HTR-8/SVneo (cell line): Measurements from ENCODE around the gene SLC6A4.
"Not testable (repeated sequence)": the region's sequence is repeated elsewhere in the genome, so short reads cannot be mapped to it uniquely, and the experiment has no call there.

Experiments used
- DNase-seq: peaks from one replicate; pipeline ENCODE4 v3.0.0; 2011; ENCODE audit warnings: low spot score, mixed read lengths; ENCODE audit not compliant: insufficient read length
- FAIRE-seq: peaks from 2 replicates; lab custom pipeline; 2011; peaks lifted over from hg19 to GRCh38; lab: Jason Lieb, UNC

The SLC6A4 gene

DNA sequence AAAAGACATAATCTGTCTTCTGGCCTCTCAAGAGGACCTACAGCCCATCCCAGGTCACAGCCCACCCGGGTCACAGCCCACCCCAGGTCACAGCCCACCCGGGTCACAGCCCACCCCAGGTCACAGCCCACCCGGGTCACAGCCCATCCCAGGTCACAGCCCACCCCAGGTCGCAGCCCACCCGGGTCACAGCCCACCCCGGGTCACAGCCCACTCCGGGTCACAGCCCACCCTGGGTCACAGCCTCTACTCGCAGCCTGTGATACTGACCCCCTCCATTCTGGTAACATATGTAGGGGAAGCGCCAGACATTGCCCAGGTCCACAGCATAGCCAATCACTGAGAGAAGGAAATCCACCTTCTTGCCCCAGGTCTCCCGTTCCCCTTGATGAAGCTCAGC lies 14.2 kb downstream of the SLC6A4 start:
- DNase-seq, result no peak
- no peak for FAIRE-seq

DNA sequence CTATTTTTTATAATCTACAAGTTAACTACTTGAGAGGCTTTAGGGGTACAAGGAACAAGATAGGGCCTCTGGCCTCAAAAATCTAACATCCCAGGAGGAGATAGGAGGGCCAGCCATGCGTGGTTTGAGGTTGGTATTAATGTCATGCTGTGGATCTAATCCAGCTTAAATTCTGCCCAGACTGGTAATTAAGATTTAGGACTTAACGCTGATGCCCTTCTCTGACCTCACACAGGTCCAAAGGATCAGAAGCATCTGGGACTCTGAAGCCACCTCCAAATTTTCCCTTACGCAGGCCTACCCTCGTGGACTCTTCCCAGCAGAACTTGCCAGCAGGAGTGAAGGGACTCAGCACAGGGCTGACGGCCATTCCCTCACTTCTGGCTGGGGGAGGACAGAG lies 15.1 kb downstream of the SLC6A4 start:
- FAIRE-seq (no peak), DNase-seq (no peak)

DNA sequence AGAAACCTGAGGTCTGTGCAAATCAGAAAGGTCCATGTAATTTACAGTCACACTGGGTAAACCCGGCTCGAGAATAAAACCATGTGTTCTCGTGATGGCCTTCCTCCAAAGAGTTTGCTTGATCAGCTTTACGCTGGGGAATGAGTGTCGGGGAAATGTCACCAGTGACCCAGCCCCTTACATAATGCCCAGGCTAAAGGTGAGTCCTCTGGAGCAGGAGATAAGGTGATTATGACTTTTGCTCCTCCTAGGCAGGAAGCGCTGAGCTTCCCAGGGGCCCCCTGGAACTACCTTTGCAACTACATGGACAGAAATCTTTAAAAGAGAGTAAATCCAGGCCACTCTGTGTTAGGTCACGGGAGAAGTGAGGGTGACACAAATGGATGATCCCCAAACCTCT lies 15.7 kb downstream of the SLC6A4 start:
- FAIRE-seq, result no peak
- DNase-seq, result no peak

DNA sequence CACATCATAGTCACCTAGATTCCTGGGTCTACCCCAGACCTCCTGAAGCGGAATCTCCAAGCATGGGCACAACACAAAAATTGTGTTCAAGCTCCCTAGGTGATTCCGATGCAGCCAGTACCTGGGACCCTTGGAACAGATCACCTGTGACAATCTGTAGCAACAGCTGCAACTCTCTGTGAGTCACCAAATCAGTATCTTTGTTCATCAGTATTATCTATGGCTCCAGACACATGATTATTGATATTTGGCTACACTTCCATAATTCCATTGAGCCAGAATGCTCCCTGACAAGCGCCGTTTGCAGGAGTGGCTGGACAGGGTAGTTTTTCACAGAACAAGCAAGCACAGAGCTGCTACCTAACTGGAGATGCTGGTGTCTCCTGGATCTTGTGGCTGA lies 16.2 kb downstream of the SLC6A4 start:
- FAIRE-seq (no peak), DNase-seq (no peak)

DNA sequence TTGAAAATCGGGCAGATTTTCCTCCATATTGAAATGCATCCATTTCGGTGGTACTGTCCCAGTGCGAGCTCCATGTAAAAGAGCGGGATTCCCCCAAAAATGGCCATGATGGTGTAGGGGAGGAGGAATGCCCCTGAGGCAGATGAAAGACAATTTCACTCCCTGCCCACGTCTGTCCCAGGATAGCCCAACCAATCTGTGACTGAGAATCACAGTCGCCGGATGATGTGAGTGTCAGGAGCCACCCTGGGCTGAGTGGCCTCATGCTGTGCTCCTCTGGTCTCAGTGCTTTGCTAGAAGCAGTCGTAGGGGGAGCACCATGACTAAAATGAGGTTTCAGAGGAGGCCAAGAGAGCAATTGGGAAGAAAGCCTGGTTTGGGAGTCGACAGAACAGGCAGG lies 16.7 kb downstream of the SLC6A4 start:
- no peak for FAIRE-seq
- DNase-seq, result no peak

DNA sequence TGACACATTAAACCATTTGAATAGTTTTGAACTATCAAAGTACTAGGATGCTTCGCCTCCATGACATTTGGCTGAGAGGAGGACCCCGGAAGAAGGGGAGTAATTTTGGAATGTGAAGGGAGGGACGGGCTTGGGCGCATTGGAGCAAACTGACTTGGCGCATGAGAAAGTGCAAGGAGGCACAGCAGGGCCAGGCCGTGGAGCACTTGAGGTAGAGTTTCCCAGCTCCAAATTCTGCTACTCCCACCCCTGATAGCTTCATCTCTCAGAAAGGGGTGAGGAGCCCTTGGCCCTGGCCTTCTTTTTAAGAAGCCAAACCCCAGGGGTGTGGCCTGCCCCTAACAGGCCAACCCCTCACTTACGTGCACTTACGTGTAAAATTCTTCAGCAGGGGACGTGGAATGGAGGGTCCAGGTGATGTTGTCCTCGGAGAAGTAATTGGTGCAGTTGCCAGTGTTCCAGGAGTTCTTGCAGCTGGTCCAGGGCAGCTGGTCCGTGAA lies 17.7 kb downstream of the SLC6A4 start:
- no peak for FAIRE-seq

DNA sequence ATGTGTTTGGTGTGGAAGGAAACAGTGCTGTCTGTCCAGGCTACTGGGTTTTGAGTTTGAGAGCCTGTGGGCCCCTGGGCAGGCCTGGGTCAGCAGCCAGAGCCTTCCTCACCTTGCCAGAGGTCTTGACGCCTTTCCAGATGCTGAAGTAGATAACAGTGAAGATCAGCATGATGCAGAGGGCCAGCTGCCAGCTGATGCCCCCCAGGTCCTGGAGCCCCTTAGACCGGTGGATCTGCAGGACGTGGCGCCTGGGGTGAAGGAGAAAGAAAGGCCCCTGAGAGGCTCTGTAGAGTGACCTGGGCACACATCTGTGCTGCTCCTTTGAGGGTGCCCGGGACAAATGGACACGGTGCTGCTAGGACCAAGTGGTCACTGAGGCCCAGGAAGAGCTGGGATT lies 18.4 kb downstream of the SLC6A4 start:
- DNase-seq, result no peak
- FAIRE-seq, result no peak

More for the DNA sequence above, 17.7 kb downstream of the SLC6A4 start:
- DNase-seq, result no peak

DNA sequence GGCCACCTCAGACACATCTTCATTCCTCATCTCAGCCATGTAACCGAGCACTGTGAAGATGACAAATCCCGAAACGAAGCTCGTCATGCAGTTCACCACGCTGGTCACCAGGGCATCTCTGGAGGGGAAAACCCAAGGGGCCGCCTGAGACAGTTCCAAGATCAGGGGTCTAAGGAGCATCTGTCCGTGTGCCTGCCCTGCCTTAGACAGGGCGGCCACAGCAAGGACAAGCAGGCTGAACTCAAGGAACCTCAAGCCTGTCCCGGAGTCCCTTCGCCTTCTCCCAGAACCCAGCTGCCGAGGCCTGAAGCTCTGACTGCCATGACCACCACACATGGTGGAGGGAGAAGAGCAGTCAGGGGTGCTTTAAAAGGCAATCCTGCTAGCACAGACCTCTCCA lies 22.7 kb downstream of the SLC6A4 start:
- FAIRE-seq (no peak), DNase-seq (no peak)

DNA sequence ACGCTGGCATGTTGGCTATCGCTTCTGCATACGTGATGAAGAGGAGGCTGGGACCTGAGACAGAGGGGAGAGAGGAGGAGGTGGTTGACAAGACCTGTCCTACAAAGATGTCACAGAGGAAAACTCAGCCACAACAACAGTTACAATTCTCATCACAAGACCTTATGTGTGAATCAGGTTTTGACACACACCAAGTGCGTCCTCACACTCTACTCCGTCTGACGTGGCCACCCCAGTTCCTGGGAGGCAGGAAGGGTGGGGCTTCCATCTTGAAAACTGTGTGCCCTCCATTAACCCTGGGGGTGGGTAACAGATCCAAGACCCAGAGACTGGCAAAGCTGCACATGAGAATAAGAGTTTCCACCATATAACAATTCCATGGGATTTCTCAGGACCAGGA lies 24.1 kb downstream of the SLC6A4 start:
- DNase-seq (no peak), FAIRE-seq (no peak)

DNA sequence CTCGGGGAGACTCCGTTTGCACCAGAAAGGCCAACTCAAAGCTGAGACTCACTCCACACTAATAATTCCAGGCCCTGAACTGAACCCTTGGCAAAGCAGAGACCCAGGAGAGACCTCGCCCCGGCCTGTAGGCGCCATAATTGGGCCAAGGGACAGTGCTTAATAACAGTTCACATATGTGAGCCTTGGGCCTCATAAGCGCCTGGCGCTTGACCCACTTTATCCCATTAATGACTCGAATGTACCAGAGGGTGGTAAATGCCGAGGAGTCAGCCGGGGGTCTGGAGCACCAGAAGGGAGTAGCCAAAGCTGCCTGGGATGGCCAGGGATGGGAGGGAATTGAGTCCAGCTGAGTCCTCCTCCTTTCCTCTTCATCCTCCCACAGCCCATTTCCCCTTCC lies 24.6 kb downstream of the SLC6A4 start:
- no peak for FAIRE-seq
- no peak for DNase-seq

DNA sequence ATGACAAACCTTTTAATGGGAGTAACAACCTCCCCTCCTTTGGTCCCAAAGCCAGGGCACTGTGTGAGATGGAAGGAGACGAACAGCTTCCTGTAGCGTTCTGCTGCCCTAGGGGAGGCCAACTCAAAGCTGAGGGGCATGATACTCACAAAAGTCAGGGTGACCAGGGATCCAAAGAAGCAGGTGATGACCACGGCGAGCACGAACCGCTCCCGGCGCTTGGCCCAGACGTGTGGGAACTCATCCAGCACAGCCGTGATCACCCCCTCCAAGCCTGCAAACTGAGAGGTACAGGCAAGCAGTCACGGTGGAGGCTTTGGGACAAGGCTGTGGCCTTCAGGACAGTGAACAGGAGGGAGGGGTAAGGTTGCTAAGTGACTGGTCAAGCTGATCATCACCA lies 25.1 kb downstream of the SLC6A4 start:
- no peak for DNase-seq
- FAIRE-seq, result no peak

DNA sequence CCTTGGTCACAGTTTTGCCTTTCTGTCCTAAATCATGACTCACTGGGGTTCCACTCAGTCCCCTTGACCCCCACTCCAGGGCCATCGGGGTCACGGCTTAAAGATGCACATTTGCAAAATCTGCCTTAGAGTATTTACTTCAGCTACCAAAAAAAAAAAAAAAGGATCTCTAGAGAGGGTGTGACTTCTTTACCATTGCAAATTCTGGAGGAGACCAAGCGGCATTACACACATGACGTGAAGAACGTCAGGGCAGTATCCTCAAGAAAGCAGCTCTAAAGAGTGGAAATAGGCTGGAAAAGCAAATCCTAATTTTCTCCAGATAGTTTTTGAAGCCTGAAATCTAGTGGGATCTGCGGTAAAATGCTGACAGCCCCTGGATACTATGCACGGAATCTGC lies 25.6 kb downstream of the SLC6A4 start:
- FAIRE-seq, result no peak
- DNase-seq, result no peak

DNA sequence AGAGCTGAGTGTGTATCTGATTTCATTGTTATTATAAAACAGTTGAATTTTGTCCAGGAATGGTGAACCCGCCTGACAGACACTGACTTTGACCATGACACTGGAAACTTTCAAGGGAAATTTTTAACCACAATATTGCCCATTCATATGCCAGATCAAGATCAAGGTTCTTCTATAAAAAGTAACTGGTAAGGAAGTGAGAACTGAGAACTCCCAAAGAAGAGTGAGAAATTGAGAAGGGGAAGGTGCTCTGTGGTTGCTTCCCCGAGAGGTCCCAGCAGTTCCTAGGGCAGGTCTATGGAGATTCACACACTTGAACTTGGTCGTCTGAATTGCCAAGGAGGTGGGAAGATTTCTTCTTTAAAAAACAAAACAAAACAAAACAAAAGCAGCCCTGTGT lies 27.3 kb downstream of the SLC6A4 start:
- FAIRE-seq, result no peak
- no peak for DNase-seq

DNA sequence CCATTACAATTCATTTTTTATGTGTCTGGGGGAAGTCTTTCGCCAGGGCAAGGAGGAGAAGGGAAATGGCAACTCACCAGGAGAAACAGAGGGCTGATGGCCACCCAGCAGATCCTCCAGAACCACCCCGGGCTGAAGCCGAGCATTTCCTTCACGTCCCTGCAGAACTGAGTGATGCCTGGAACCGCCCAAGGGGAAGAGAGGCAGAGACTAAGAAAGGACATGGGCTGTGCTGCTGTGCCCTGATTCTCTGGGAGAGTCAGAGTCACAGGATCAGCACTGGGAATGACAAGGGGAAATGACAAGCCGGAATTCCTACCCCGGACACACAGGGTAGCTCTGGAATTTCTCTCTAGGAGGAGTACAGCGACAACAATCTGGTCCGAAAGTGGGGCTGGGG lies 27.8 kb downstream of the SLC6A4 start:
- FAIRE-seq (no peak), DNase-seq (no peak)

DNA sequence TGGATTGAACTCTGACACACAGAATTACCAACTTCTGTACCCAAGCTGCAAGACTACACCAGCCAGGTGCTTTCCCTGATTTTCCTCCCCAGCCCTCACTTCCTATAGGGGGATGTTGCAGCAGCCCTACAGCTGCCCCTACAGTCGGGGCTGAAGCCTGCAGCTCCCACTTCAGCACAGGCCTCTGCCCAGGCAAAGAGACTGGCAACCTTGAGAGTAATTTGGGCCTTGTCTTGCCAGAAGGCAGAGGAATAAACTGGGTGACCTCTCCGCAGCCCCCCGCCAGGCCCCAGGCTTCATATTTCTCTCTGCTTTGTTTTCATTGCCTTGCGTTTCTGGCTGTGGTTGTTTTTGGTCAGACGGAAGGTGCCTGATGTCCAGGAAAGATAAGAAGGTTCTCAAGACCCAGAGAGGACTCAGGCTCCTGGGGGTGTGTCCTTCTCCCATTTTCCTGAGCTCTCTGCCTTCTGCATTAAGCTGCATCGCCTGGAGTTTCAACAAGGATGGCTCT lies 32.0 kb downstream of the SLC6A4 start:
- no peak for FAIRE-seq
- DNase-seq, result no peak

DNA sequence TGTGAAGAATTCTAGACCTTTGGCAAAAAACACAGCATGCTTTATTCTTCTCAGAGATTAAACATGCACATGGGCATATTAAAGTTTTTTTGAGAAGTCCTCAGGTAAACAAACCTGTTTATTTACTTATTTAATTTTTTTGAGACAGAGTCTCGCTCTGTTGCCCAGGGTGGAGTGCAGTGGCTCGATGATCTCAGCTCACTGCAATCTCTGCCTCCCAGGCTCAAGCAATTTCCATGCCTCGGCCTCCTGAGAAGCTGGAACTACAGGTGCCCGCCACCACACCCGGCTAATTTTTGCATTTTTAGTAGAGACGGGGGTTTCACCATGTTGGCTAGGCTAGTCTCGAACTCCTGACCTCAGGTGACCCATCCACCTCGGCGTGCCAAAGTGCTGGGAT lies 34.8 kb downstream of the SLC6A4 start:
- DNase-seq, FAIRE-seq: not testable (repeated sequence)

DNA sequence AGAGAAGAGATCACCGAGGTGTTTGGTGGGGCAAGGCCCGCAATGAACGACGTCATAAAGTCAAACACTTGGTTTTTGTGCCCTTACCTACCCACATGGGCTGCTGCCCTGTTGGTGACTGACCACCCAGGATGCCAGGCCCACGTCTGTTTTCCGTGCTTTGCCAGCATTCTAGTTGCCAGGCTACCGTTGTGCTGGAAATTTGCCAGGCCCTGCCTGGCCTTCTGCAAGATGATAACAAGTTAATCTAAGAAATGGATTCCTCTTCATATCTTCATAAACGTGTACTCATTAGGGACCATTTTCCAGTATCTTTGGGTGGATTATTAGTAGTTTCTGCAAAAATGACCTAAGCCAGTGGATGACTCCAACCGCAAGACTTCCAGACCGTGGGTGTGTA lies 35.4 kb downstream of the SLC6A4 start:
- no peak for DNase-seq
- FAIRE-seq, result no peak

DNA sequence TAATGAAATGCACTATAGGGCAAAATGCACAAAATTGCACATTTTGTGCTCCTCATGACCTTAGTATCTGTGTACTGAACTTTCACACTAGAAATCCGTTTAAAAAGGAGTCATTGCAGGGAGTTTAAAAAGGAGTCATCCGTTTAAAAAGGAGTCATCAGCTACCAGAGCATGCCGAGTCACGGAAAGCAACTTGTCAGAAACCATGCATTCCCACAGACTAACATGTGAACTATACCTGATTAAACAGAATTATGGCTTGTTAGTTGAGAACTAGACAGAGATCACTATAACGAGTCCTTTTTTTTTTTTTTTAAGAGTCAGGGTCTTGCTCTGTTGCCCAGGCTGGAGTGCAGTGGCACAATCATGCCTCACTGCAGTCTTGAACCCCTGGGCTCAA lies 35.9 kb downstream of the SLC6A4 start:
- FAIRE-seq (no peak), DNase-seq (no peak)

DNA sequence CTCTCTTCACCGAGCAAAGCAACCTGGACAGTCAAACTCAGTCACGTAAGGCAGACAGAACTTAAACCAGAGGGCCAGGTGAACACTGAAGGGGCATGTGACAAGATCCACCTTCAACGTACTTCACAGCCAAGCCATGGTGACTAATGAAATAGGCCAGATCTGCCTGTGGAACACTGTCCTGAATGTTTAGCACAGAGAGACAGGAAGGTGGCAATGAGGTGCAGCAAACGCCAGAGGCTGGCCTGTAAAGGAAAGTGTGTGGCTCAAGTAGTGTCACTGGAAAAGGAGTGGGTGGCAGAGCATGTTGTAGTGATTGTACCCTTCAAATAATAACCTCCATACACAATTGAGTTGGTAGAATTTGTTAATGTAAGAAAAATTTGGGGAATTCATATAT lies 38.1 kb downstream of the SLC6A4 start:
- DNase-seq (no peak), FAIRE-seq (no peak)

DNA sequence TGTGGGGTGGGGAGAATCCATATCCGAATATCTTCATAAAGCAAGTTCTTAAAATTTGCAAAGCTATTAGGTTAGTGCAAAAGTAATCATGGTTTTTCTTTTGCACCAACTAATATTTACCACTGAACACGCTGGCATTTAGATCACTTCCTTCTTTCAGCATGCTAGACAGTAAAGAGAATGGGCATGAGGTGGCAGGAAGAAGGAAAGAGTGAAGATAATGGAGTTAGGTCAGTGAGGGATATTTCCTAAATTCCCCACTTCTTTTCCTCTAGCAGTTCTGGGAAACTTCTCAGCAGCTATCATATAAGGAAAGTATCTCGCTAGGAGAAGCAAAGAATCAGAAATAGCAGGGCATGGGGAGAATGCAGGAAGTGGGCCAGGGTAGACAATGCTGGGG lies 39.0 kb downstream of the SLC6A4 start:
- FAIRE-seq (no peak), DNase-seq (no peak)

DNA sequence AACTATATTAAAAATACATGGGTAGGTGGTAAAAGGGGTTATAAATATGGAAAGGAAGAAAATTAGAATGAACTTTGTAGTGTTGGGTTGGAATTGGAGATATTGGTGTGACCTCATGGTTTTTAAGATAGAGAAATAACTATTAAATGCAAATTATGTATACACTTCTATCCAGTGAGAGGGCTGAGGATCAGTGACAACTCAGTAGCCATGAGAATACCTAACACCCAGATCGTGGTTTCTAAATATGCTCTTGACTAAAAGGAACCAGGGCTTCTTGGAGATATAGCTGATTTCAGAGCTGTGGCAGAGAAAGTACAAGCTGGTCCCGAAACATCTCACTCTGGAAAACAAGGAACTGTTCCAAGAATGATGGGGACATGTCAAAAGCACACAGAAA lies 44.4 kb downstream of the SLC6A4 start:
- no peak for FAIRE-seq
- DNase-seq, result no peak

DNA sequence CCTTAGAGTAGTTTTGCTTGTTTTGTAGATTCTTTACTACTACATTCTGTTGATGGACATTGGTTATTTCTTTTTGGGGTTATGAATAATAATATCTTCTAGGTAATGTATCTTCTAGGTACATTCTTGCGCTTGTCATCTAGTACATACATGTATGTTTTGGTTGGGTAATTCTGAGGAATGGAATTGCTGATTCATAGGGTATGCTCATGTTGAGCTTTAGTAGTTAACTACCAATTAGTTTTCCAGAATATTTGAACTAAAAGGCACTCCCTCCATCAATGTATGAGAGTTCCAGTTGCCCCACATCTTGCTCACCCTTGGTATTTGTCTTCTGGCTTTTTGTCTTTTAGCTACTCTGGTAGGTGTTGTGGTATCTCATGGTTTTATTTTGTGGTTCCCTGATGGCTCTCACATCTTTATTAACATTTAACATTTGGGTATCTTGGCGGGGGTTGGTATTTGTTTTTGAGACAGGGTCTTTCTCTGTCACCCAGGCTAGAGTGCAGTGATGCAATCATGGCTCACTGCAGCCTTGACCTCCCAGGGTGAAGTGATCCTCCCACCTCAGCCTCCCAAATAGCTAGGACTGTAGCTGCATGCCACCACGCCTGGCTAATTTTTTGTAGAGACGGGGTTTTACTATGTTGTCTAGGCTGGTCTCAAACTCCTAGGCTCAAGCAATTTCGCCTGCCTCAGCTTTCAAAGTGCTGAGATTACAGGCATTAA lies 47.1 kb downstream of the SLC6A4 start:
- FAIRE-seq, result no peak

More for the DNA sequence above, 47.1 kb downstream of the SLC6A4 start:
- DNase-seq, result no peak
